Stimulated activated CD8-positive, alpha-beta memory T cell treated with anti-CD3 and anti-CD28 coated beads, Interleukin-4, amount 100 ng/mL, for 48 hours (primary cell): Measurements from ENCODE around the gene GGTA1.
A peak's percentile ranks its signal among the peaks of the same experiment; 100 is the strongest.
"Not testable (repeated sequence)": the region's sequence is repeated elsewhere in the genome, so short reads cannot be mapped to it uniquely, and the experiment has no call there.

Experiments used
- DNase-seq: peaks from one replicate; pipeline ENCODE4 v3.0.0-alpha.2; 2020

GGTA1 gene

DNA sequence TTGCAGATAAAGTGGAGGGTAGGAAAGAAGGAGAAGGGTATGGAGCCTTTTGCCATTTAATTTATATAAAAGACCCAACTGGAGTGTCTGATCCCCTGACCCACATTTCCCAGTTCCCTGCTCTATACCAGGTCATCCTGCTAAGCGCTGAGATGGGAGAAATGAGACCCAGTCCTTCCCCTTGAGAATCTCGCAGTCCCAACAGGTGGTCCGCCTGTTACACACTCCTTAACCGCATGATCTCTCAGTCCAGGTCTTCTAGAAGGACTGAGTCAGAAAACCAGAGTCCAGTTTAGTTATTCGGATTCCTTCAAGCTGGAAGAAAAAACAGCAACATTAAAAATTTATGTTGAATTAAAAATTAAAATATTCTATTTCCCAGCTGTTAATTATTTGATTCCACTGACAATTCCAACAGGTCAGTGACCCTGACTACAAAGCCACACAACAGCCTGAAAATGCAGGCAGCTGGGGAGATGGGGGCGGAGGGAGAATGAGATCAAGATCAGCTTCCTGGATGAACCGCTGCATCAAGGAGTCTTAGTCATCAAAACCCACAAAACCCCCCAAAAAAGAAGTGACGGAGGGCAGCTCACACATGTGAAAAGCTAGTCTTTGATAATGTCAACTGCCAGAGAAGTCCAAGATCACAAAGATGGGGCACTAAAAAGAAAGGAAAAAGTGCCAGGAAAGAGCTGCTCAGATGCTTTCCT lies 44.0 kb downstream of the GGTA1 start:
- peak; percentile 66 for DNase-seq

DNA sequence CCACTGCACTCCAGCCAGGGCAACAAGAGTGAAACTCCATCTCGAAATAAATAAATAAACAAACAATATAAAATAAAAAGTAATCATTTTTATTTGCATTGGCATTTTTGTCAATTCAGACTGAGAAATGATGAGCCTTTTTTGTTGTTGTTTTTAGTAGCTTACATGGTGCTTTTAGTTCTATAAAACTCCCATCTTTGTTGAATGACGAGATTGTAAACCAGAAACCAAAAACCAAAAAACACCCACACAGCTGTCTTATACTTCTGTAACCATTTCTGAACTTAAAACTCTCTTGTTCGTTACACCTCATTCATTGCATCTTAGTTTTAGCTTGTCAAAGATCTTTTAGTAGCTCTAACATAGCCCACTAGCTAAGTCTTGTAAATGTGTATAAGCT lies 44.7 kb downstream of the GGTA1 start:
- no peak for DNase-seq

DNA sequence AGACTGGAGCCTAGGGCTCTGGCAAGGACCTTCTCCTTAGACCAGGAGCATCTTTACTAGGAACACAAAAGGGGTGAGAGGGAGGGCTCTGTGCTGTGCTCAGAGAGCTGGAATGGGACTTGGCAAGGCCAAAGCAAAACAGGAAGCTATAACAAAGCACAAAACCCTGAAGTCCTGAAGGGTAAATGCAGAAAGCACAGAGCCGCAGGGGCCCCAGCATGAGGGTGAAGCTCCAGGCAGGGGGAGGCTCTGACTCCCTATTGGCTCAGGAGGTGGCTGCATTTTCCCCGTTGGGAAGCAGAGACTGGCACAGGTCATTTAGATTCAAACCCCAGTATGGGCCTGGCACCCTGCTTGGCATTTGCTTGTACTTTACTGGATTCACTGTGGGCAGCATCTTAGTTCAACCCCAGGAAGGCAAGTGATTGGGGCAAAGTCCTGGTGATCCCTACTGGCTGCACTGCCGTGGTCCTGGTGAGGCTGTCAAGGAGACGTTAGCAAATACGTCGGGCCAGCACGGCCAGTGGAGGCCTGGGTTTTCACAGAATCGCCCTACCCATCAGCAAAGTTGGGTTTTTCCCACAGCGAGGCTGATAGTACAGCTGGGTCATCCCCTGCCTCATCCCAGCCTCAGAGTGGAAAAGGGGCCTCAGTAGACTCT lies 46.3 kb downstream of the GGTA1 start:
- no peak for DNase-seq

DNA sequence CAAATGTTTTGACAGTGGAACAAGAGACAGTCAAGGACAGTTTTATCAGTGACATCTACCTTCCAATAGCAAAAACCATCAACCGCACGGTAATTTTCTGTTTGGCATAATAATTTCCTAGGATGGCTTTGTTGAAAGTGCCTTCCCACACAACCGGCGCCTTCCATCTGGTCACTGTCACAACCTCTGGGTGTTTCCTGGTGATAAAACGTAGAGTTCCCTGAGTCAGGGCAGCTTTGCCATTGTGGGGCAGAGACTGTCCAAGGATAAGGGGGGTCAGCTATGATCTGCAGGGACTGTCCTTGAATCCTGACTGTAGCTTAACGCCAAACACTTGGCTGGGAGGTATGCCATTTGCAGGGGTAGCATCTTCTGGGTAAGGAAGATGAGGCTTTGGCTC lies 47.6 kb downstream of the GGTA1 start:
- DNase-seq, result no peak

DNA sequence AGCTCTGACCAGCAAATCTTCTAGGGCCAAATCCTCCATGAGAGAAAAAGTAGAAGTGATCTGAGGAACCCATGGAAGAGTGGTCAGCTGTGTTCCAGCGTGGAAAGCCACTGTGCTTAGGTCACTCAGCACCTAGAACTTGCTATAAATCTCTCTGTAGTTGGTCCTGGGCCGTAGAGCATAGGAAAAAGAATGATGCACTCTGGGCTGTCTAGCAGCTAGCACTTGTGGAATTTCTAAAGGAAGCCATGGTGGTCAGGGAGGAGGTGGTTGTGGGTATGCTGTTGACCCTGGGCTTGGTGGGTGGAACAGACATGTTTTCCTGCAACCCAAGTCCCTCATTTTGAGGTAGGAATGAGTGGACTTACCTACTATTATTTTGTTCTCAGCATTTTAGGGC lies 48.1 kb downstream of the GGTA1 start:
- no peak for DNase-seq

- no peak for DNase-seq
These were observed 49.4 kb downstream of the GGTA1 start for GRCh38 chr9:121450241-121450640.

- DNase-seq, result no peak
These were observed 49.9 kb downstream of the GGTA1 start for GRCh38 chr9:121449786-121450185.

DNA sequence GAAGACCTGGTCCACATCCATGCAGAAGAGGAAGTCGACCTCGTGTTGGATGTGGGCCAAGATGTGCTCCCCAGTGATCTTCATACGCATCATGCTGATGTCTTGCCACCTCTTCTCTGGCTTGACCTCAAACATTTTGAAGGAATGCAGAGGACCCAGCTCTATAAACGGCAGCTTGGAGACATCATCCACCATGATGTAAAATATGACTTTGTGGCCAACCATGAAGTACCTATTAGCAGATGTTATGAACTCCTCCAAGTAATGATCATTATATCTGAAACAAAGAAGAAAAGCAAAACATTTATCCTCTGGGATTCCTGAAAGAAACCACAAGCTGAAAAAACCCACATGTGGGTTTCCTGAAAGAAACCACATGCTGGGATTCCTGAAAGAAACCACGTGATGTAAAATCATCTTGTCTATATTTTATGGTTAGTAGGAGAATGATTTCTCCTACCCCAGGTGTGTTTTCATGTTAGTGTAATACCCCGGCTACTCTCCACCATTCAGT lies 52.3 kb downstream of the GGTA1 start:
- no peak for DNase-seq

DNA sequence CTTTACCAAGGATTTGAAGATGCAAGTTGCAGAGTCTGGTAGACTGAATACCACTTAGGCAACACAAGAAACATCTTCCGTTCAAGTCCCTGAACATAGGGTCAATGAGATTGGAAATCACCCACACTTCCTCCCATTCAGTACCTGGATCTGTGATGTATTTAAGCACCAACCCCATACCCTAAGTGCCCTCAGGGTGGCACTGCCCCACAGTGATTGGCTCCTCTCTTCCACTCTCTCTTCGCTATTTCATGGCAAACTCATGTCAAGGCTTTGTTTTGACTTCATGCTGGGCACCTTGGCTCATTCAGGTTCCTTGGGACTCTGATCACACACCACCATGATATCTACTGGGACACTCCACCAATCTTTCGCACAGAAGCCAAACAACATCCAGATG lies 53.7 kb downstream of the GGTA1 start:
- DNase-seq, result peak; percentile 32

DNA sequence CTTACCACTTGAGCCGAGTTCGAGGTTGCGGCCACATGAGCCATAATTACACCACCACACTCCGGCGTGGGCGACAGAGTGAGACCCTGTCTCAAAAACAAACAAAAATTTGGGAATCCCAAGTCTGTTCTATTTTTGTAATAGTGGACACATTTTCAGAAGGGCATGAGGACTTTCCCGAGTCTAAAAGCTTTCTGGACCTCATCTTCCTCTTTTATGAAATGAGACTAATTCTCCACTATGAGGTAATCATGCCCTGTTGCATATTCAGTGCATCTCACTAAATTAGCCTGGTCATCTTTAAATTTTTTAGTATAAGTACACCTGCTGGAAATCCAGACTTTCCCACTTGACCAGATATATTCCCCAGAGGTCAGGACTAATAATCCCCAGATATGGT lies 55.7 kb downstream of the GGTA1 start:
- no peak for DNase-seq

- no peak for DNase-seq
These were observed 58.5 kb downstream of the GGTA1 start for GRCh38 chr9:121441165-121441564.

- no peak for DNase-seq
These were observed 59.7 kb downstream of the GGTA1 start for GRCh38 chr9:121439711-121440664.

GRCh38 chr9:121439016-121439415 lies 60.6 kb downstream of the GGTA1 start:
- DNase-seq, result no peak

DNA sequence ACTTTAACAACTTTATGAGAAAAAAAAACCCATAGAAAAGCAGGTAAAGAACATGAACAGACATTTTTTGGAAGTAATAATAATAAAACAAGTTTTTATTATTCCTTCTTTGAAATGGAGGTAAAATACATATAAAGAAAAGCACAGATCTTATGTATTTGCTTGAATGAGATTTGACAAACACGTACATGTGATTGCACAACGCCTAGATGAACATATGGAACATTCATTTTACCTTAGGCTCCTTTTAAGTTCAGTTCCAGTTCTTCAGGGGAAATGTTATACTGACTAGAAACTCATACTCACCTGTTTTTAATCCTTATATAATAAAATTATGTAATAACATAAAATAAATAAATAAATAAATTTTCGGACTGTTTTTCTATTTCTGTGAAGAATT lies 61.8 kb downstream of the GGTA1 start:
- no peak for DNase-seq

DNA sequence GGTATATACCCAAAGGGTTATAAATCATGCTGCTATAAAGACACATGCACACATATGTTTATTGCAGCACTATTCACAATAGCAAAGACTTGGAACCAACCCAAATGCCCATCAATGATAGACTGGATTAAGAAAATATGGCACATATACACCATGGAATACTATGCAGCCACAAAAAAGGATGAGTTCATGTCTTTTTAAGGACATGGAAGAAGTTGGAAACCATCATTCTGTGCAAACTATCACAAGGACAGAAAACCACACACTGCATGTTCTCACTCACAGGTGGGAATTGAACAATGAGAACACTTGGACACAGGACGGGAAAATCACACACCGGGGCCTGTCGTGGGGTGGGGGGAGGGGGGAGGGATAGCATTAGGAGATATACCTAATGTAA lies 62.6 kb downstream of the GGTA1 start:
- not testable (repeated sequence) for DNase-seq

GRCh38 chr9:121434969-121435368 lies 64.7 kb downstream of the GGTA1 start:
- no peak for DNase-seq

DNA sequence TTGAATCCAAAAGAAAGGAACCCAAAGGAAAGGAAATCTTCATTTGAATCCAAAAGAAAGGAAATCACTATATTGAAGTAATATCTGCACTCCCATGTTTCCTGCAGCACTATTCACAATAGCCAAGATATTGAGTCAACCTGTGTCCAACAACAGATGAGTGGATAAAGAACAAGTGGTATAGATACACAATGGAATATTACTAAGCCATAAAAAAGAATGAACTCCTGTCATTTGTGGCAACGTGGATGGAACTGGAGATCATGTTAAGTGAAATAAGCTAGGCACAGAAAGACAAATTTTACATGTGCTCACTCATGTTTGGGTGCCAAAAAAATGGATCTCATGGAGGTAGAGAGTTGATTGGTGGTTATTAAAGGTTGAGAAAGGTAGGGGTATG lies 71.7 kb downstream of the GGTA1 start:
- no peak for DNase-seq

- DNase-seq, result no peak
These were observed 75.6 kb downstream of the GGTA1 start for GRCh38 chr9:121424024-121424432.

- DNase-seq, result no peak
These were observed 87.7 kb downstream of the GGTA1 start for GRCh38 chr9:121411993-121412392.

GRCh38 chr9:121405899-121406298 lies 93.7 kb downstream of the GGTA1 start:
- no peak for DNase-seq
